ENCODE measurements around the gene UTS2B. TPM values are rescaled to one million over a fixed set of nuclear protein-coding genes. Genes with fewer than 3 reads are reported as not detected.

UTS2B gene
- polyA plus RNA-seq, 1 donor from 2014 or later, result 0.46 TPM

DNA sequence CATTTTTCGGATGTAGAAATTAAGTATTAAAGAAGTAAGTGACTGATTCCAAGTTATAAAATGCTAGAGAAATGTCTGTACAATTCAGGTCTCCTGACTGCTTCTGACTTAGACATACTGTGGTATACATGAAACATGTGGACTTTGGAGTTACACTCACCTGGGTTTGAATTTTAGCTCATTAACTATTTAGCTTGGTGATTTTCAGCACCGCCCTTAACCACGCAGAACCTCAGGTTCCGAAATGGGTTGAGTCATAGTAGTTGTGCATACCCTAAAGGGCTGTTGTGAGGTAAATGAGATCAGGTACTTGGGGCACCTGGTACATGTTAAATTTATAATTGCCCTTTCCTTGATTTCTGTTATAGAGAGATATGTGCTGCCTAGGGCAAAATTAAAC lies 32.9 kb upstream of the UTS2B start:
- H3K4me3 ChIP-seq (ENCODE audit: low read length), result no peak overlapping the region
- H4K20me1 ChIP-seq (ENCODE audit: insufficient read depth), result no peaks in the 10 kb centered on the region
- H3K9ac ChIP-seq (ENCODE audit: low read length), result no peak overlapping the region
- no peaks in the 10 kb centered on the region for H3K9me3 ChIP-seq (ENCODE audit: low read length)
- H3K36me3 ChIP-seq (ENCODE audit: insufficient read depth, low read length), result peaks cover 19% of the 10 kb centered on the region
- TF ChIP-seq EZH2 (IDR thresholded peaks at IDR 0.05; ENCODE audit: borderline replicate concordance, insufficient read depth, low read length, poor library complexity, severe bottlenecking) (no peak), SMC3 (conservative IDR thresholded peaks at IDR 0.05; ENCODE audit: poor library complexity) (no peak)
- H3K9me2 ChIP-seq (ENCODE audit: insufficient read depth, low read length), result no peaks in the 10 kb centered on the region
- H3K27ac ChIP-seq (ENCODE audit: low read length), result no peak overlapping the region
- no peaks in the 10 kb centered on the region for H3K79me2 ChIP-seq (replicated peaks; ENCODE audit: insufficient read depth, low read length)
- H3K4me2 ChIP-seq (ENCODE audit: low read length), result no peak overlapping the region
- H2AFZ ChIP-seq (ENCODE audit: low read depth, low read length), result no peak overlapping the region
- H3F3A ChIP-seq (ENCODE audit: insufficient read depth, low read length, poor library complexity, severe bottlenecking), result no peaks in the 10 kb centered on the region
- no peaks in the 10 kb centered on the region for H3K27me3 ChIP-seq (ENCODE audit: insufficient read depth, low read depth, low read length)

DNA sequence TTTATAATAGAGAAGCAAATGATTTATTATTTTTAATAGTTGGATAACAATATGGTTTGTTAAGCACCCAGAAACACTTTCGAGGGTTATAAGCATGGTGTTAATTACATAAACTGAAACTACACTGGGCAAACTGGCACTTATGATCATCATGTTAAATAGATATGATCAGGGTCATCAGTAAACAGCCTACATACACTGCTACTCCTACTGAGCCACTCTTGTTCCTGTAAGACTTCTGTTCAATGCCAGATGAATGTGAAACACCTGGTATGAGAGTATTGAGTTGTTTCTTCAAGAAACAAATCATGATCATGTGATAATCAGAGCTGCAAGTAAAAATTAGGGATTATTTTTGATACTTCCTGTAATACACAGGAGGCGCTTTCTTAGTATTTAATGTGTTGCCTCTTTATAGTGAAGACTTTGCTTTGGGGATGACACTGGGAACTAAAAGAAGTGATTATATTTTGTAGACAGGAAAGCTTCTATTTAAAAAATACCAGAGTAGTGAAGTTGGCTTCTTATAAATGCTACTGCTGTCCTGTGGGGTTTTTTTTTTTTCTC lies 32.3 kb upstream of the UTS2B start:
- peaks cover under 1% of the 10 kb centered on the region for H3K79me2 ChIP-seq (replicated peaks; ENCODE audit: insufficient read depth, low read length)
- H3F3A ChIP-seq (ENCODE audit: insufficient read depth, low read length, poor library complexity, severe bottlenecking), result no peaks in the 10 kb centered on the region
- H3K9me2 ChIP-seq (ENCODE audit: insufficient read depth, low read length), result no peaks in the 10 kb centered on the region
- no peak overlapping the region for H2AFZ ChIP-seq (ENCODE audit: low read depth, low read length)
- no peak overlapping the region for H3K27ac ChIP-seq (ENCODE audit: low read length)
- H3K27me3 ChIP-seq (ENCODE audit: insufficient read depth, low read depth, low read length), result no peaks in the 10 kb centered on the region
- peaks cover 21% of the 10 kb centered on the region for H3K36me3 ChIP-seq (ENCODE audit: insufficient read depth, low read length)
- no peak overlapping the region for H3K4me2 ChIP-seq (ENCODE audit: low read length)
- no peaks in the 10 kb centered on the region for H3K9me3 ChIP-seq (ENCODE audit: low read length)
- TF ChIP-seq MXI1 (conservative IDR thresholded peaks at IDR 0.05; ENCODE audit: poor library complexity, severe bottlenecking), result no peak
- TF ChIP-seq SMC3 (conservative IDR thresholded peaks at IDR 0.05; ENCODE audit: poor library complexity), result no peak
- TF ChIP-seq TAF1 (IDR thresholded peaks at IDR 0.05; ENCODE audit: low read depth), result no peak
- no peak for TF ChIP-seq RAD21 (conservative IDR thresholded peaks at IDR 0.05)
- no peak for TF ChIP-seq EZH2 (IDR thresholded peaks at IDR 0.05; ENCODE audit: borderline replicate concordance, insufficient read depth, low read length, poor library complexity, severe bottlenecking)
- TF ChIP-seq, protein P1, sequence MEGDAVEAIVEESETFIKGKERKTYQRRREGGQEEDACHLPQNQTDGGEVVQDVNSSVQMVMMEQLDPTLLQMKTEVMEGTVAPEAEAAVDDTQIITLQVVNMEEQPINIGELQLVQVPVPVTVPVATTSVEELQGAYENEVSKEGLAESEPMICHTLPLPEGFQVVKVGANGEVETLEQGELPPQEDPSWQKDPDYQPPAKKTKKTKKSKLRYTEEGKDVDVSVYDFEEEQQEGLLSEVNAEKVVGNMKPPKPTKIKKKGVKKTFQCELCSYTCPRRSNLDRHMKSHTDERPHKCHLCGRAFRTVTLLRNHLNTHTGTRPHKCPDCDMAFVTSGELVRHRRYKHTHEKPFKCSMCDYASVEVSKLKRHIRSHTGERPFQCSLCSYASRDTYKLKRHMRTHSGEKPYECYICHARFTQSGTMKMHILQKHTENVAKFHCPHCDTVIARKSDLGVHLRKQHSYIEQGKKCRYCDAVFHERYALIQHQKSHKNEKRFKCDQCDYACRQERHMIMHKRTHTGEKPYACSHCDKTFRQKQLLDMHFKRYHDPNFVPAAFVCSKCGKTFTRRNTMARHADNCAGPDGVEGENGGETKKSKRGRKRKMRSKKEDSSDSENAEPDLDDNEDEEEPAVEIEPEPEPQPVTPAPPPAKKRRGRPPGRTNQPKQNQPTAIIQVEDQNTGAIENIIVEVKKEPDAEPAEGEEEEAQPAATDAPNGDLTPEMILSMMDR (IDR thresholded peaks at IDR 0.05; ENCODE audit: poor library complexity, severe bottlenecking), result no peak
- no peak for TF ChIP-seq POLR2AphosphoS5 (IDR thresholded peaks at IDR 0.05)
- no peak overlapping the region for H3K9ac ChIP-seq (ENCODE audit: low read length)
- no peaks in the 10 kb centered on the region for H4K20me1 ChIP-seq (ENCODE audit: insufficient read depth)
- no peak overlapping the region for H3K4me3 ChIP-seq (ENCODE audit: low read length)

DNA sequence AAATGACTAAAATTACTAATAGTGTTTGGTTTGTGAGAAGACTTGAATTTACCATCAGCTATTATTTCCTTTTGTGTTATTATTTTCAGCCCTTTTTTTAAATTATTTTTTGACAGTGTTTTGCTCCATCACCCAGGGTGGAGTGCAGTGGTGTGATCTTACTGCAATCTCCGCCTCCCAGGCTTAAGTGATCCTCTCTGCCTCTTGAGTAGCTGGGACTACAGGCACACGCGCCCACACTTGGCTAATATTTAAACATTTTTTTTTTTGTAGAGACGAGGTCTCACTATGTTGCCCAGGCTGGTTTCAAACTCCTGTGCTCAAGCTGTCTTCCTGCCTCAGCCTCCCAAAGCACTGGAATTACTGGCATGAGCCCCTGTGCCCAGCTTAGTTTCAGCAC lies 31.7 kb upstream of the UTS2B start:
- peaks cover 21% of the 10 kb centered on the region for H3K36me3 ChIP-seq (ENCODE audit: insufficient read depth, low read length)
- no peak overlapping the region for H3K27ac ChIP-seq (ENCODE audit: low read length)
- H3K27me3 ChIP-seq (ENCODE audit: insufficient read depth, low read depth, low read length), result no peaks in the 10 kb centered on the region
- H2AFZ ChIP-seq (ENCODE audit: low read depth, low read length), result no peak overlapping the region
- H3K9me3 ChIP-seq (ENCODE audit: low read length), result no peaks in the 10 kb centered on the region
- H4K20me1 ChIP-seq (ENCODE audit: insufficient read depth), result no peaks in the 10 kb centered on the region
- H3K79me2 ChIP-seq (replicated peaks; ENCODE audit: insufficient read depth, low read length), result peaks cover 5% of the 10 kb centered on the region
- no peaks in the 10 kb centered on the region for H3K9me2 ChIP-seq (ENCODE audit: insufficient read depth, low read length)
- no peak for TF ChIP-seq EP300 (conservative IDR thresholded peaks at IDR 0.05; ENCODE audit: poor library complexity, severe bottlenecking)
- TF ChIP-seq TAF1 (IDR thresholded peaks at IDR 0.05; ENCODE audit: low read depth), result no peak
- TF ChIP-seq EZH2 (IDR thresholded peaks at IDR 0.05; ENCODE audit: borderline replicate concordance, insufficient read depth, low read length, poor library complexity, severe bottlenecking), result no peak
- TF ChIP-seq, protein P1 (IDR thresholded peaks at IDR 0.05; ENCODE audit: poor library complexity, severe bottlenecking), result no peak
- H3K4me2 ChIP-seq (ENCODE audit: low read length), result no peak overlapping the region
- no peak overlapping the region for H3K9ac ChIP-seq (ENCODE audit: low read length)
- H3F3A ChIP-seq (ENCODE audit: insufficient read depth, low read length, poor library complexity, severe bottlenecking), result no peaks in the 10 kb centered on the region
- H3K4me3 ChIP-seq (ENCODE audit: low read length), result no peak overlapping the region

Measured in neural cell (in vitro differentiated cells).